ENCODE results near the gene FBXL7. TPM values are rescaled to one million over a fixed set of nuclear protein-coding genes. Genes with fewer than 3 reads are reported as not detected.

The FBXL7 gene
- total RNA-seq, 4 donors from 2014 or later: 1.9 to 5.9 (median 3.0) TPM

DNA sequence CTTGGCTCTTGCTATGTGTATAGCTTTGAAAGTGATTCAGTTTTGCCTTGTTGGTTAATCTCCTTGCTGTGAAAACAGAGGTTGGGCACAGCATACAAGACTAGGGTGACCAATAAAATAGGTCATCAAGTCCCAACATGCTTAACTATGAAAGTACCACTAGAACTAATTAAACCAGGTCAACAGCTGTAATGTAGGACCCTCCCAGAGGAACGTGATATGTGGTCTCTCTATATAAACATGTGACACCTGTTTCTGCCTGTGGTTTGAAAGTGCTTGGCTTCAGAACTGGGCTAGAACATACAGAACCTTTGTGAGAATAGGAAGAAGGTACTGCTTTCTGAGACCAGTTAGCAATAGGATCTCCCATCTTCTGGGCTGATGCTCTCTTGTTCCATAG, 297.1 kb downstream of the FBXL7 start:
- Histone ChIP-seq H3K27me3 (no peaks in the 10 kb centered on the region), H3K36me3 (no peaks in the 10 kb centered on the region), H3K9me3 (no peaks in the 10 kb centered on the region), H3K4me1 (peaks cover 14% of the 10 kb centered on the region), H3K27ac (no peak overlapping the region), H3K4me3 (no peak overlapping the region)
- TF ChIP-seq POLR2AphosphoS5 (IDR thresholded peaks at IDR 0.05): no peak
- no peak for TF ChIP-seq EP300 (IDR thresholded peaks at IDR 0.05)
- TF ChIP-seq POLR2A (IDR thresholded peaks at IDR 0.05): no peak
- TF ChIP-seq, protein P1, sequence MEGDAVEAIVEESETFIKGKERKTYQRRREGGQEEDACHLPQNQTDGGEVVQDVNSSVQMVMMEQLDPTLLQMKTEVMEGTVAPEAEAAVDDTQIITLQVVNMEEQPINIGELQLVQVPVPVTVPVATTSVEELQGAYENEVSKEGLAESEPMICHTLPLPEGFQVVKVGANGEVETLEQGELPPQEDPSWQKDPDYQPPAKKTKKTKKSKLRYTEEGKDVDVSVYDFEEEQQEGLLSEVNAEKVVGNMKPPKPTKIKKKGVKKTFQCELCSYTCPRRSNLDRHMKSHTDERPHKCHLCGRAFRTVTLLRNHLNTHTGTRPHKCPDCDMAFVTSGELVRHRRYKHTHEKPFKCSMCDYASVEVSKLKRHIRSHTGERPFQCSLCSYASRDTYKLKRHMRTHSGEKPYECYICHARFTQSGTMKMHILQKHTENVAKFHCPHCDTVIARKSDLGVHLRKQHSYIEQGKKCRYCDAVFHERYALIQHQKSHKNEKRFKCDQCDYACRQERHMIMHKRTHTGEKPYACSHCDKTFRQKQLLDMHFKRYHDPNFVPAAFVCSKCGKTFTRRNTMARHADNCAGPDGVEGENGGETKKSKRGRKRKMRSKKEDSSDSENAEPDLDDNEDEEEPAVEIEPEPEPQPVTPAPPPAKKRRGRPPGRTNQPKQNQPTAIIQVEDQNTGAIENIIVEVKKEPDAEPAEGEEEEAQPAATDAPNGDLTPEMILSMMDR (IDR thresholded peaks at IDR 0.05): no peak
- WGBS: 70% methylated on average over 1 of the region's 1 CpG
- DNase-seq (ENCODE audit: low spot score in 2 of 2): no peak

DNA sequence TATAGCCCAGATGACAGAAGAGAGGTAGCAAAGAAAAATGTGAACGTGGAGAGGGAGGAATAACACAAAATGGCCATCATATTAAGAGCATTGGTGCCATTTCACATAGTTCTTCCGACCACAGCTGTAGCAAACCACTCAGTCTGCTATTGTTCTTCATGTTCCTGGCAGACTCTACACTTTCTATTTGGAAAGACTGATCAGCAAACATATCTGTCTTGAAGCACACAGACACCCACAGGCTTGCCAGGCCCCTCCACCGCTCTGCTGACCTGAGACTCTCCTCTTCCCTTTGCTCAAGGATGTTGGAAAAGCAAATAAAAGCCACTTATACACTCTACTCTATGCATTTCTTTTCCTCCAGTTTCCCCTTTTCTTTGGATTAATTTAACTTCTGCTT, 298.0 kb downstream of the FBXL7 start:
- Histone ChIP-seq H3K36me3 (no peaks in the 10 kb centered on the region), H3K4me1 (peaks cover 14% of the 10 kb centered on the region), H3K27ac (no peak overlapping the region), H3K4me3 (no peak overlapping the region), H3K27me3 (no peaks in the 10 kb centered on the region), H3K9me3 (no peaks in the 10 kb centered on the region)
- TF ChIP-seq POLR2AphosphoS5 (IDR thresholded peaks at IDR 0.05) (no peak), POLR2A (IDR thresholded peaks at IDR 0.05) (no peak), EP300 (IDR thresholded peaks at IDR 0.05) (no peak)
- TF ChIP-seq, protein P1 (IDR thresholded peaks at IDR 0.05): no peak
- WGBS: 58% methylated on average over 3 of the region's 3 CpGs
- DNase-seq (ENCODE audit: low spot score in 2 of 2): no peak

DNA sequence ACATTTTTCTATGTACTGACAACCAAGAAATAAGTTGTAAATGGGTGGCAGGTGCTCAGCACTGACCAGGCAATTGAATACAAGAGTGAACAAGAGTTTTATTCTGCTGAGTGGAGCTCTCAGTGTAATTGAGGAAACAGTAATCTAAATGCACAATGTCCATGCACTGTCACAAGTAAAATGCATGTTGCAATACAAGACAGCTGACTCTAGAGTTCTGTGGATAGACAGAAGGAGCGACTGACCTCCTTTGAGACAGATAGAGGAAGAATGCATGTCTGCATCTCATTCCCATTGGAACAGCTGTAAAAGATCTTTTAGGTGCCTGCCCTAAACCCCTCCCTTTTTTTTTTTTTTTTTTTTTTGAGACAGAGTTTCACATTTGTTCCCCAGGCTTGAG, 299.0 kb downstream of the FBXL7 start:
- Histone ChIP-seq H3K4me1 (peaks cover 12% of the 10 kb centered on the region), H3K27ac (no peak overlapping the region), H3K36me3 (no peaks in the 10 kb centered on the region), H3K9me3 (no peaks in the 10 kb centered on the region), H3K4me3 (no peak overlapping the region), H3K27me3 (no peaks in the 10 kb centered on the region)
- TF ChIP-seq, protein P1 (IDR thresholded peaks at IDR 0.05): no peak
- no peak for TF ChIP-seq POLR2A (IDR thresholded peaks at IDR 0.05)
- TF ChIP-seq EP300 (IDR thresholded peaks at IDR 0.05): no peak
- TF ChIP-seq POLR2AphosphoS5 (IDR thresholded peaks at IDR 0.05): no peak
- WGBS: 85% methylated on average over 1 of the region's 1 CpG
- DNase-seq (ENCODE audit: low spot score in 2 of 2): no peak

DNA sequence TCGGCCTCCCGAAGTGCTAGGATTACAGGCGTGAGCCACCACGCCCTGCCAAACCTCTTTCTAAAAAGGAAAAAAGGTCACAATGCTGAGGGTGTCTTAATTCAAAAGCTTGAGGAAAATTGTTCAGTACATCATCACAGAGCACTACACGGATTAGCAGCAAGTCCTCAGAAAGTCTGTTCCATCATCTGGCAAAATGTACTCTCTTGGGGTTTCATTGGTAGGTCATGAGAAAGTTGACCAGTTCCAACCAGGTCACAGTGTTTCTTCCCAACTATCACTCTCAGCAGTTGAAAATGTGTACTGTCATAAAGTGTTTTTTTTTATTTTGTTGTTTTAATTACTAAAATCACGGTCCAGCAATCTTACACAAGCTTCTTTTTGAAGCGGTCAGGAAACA, 299.6 kb downstream of the FBXL7 start:
- Histone ChIP-seq H3K4me1 (peaks cover 10% of the 10 kb centered on the region), H3K27ac (no peak overlapping the region), H3K9me3 (peaks cover 5% of the 10 kb centered on the region), H3K36me3 (no peaks in the 10 kb centered on the region), H3K27me3 (no peaks in the 10 kb centered on the region), H3K4me3 (no peak overlapping the region)
- DNase-seq (ENCODE audit: low spot score in 2 of 2): no peak
- TF ChIP-seq EP300 (IDR thresholded peaks at IDR 0.05) (no peak), POLR2AphosphoS5 (IDR thresholded peaks at IDR 0.05) (no peak)
- 76% methylated on average over 7 of the region's 7 CpGs for WGBS

DNA sequence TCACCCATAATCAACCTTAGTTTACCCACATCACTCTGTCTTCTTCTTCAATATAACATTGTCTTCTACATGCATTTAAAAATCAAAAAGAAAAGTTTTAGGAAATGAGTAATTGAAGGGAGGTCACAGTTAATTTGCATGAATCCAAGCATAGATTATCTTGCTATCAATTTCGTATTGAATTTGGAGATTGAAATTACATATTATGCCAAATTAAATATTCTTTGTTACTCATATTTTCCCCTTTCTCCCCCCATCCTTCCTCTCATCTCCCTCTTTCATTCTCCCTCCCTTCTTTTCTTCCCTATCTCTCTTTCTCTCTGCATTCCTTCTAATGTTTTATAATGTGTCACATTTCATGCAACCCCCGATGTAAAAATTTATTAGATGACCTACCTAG, 303.3 kb downstream of the FBXL7 start:
- no peaks in the 10 kb centered on the region for H3K36me3 ChIP-seq
- peaks cover 6% of the 10 kb centered on the region for H3K4me1 ChIP-seq
- no peak for DNase-seq (ENCODE audit: low spot score in 2 of 2)
- peaks cover 7% of the 10 kb centered on the region for H3K9me3 ChIP-seq
- H3K27ac ChIP-seq: no peak overlapping the region
- H3K4me3 ChIP-seq: no peak overlapping the region
- TF ChIP-seq, protein P1 (IDR thresholded peaks at IDR 0.05): no peak
- no peak for TF ChIP-seq POLR2AphosphoS5 (IDR thresholded peaks at IDR 0.05)
- no peak for TF ChIP-seq EP300 (IDR thresholded peaks at IDR 0.05)
- TF ChIP-seq POLR2A (IDR thresholded peaks at IDR 0.05): no peak
- 83% methylated on average over 2 of the region's 2 CpGs for WGBS
- no peaks in the 10 kb centered on the region for H3K27me3 ChIP-seq

DNA sequence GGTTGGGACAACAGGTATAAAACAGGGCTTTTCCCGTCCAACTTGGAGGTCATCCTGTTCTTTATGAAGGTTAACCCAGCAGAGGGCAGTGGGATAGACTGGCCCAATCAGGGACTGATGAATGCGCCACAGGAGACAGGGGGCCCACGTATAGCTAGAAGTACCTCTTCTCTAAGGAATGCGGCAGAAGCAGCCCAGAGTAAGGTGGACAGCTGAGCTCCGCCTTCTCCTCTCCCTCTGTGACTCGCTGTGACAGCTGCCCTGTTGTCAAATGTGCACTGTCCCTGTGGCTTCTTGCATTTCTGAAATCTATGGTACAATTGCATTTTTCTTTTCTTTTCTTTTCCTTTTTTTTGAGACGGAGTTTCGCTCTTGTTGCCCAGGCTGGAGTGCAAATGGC, 306.6 kb downstream of the FBXL7 start:
- peaks cover 7% of the 10 kb centered on the region for H3K9me3 ChIP-seq
- H3K4me1 ChIP-seq: peaks cover 6% of the 10 kb centered on the region
- H3K36me3 ChIP-seq: no peaks in the 10 kb centered on the region
- TF ChIP-seq POLR2A (IDR thresholded peaks at IDR 0.05) (no peak), EP300 (IDR thresholded peaks at IDR 0.05) (no peak), POLR2AphosphoS5 (IDR thresholded peaks at IDR 0.05) (no peak)
- TF ChIP-seq, protein P1 (IDR thresholded peaks at IDR 0.05): no peak
- H3K27me3 ChIP-seq: no peaks in the 10 kb centered on the region
- 90% methylated on average over 8 of the region's 8 CpGs for WGBS
- no peak overlapping the region for H3K27ac ChIP-seq
- no peak for DNase-seq (ENCODE audit: low spot score in 2 of 2)
- H3K4me3 ChIP-seq: no peak overlapping the region

Data from suprapubic skin (tissue), 4 donors.